ENCODE data around the gene ARHGEF4.

ARHGEF4 gene

DNA sequence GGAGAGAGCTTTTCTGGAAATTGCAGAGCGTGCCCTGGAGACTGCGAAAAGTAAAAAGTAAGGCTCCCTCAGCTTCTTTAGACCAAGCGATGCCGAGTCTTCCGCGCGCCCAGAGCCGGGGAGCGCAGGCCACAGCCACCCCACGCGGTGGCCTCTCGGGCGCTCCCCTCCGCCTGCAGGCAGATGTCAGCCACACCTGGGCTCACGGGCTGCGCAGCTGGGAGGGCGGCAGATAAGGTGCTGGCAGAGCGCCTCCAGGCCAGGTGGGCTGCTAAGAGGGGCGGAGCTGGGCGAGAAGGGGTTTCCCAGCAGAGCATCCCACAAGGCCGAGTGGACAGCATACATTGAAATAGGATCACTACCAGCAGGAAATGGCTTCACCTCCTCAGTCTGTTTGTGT lies 81.7 kb downstream of the ARHGEF4 start:
- TF ChIP-seq CTBP1 (IDR thresholded peaks at IDR 0.05; ENCODE audit: borderline replicate concordance) (no peak), TARDBP (IDR thresholded peaks at IDR 0.05) (no peak), L3MBTL2 (conservative IDR thresholded peaks at IDR 0.05) (no peak), FOXM1 (IDR thresholded peaks at IDR 0.05; ENCODE audit: borderline replicate concordance) (no peak), FOXA1 (IDR thresholded peaks at IDR 0.05) (no peak), ZNF384 (IDR thresholded peaks at IDR 0.05) (no peak), NFRKB (IDR thresholded peaks at IDR 0.05) (no peak), ARNT (IDR thresholded peaks at IDR 0.05) (no peak), SP1 (IDR thresholded peaks at IDR 0.05) (no peak), SUZ12 (IDR thresholded peaks at IDR 0.05) (no peak), FOXK2 (IDR thresholded peaks at IDR 0.05) (no peak), BHLHE40 (IDR thresholded peaks at IDR 0.05; ENCODE audit: borderline replicate concordance) (no peak), ELF4 (IDR thresholded peaks at IDR 0.05) (no peak), HDGF (IDR thresholded peaks at IDR 0.05; ENCODE audit: borderline replicate concordance) (no peak), LEF1 (IDR thresholded peaks at IDR 0.05; ENCODE audit: borderline replicate concordance) (no peak)
- TF ChIP-seq, protein P1, sequence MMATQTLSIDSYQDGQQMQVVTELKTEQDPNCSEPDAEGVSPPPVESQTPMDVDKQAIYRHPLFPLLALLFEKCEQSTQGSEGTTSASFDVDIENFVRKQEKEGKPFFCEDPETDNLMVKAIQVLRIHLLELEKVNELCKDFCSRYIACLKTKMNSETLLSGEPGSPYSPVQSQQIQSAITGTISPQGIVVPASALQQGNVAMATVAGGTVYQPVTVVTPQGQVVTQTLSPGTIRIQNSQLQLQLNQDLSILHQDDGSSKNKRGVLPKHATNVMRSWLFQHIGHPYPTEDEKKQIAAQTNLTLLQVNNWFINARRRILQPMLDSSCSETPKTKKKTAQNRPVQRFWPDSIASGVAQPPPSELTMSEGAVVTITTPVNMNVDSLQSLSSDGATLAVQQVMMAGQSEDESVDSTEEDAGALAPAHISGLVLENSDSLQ (IDR thresholded peaks at IDR 0.05) = no peak
- DNase-seq (ENCODE audit: extremely low spot score) = no peak
- CTCF ChIA-PET = no interaction called here
- POLR2A ChIA-PET = no interaction called here

DNA sequence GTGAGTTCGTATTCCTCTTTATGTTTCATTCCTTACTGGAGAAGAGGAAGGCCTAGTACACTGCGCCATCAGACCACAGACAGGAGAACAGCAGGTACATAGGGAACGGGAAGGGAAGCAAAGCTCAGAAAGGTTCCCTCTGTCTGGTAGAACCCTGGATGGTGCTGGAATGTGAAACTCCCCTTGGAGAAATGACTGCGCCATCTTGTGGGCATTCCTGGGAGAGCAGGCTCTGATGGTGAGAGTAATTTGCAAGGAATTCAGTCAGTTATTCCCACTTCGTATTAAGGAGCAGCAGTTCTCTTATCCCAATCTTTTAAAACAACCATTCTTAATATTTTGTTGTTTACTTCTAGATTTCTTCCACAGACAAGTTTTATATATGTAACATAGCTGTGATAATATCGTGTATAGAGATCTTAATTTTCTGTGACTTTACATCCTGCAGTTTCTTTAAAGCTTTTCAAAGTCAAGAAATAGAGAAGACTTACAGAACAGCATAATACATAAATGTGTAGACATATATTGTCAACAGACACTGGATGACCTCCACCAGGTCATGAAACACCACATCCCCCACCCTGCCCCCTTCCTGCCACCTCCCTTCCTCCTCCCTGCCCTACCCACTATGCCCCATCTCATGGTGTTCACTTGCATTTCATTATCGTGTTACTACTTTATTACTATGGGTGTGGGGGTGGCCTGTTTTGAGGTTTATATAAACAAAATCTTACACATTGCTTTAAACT lies 83.9 kb downstream of the ARHGEF4 start:
- CTCF ChIA-PET = interaction anchor here (0.7 to 1.5 kb wide), 2 partner anchors 23 to 123 kb away, joined by 3 to 12 read pairs; no protein-coding TSS in a partner anchor
- DNase-seq (ENCODE audit: extremely low spot score) = peak; percentile 78
- POLR2A ChIA-PET = no interaction called here
- no peak for TF ChIP-seq L3MBTL2 (conservative IDR thresholded peaks at IDR 0.05)
- no peak for TF ChIP-seq SUZ12 (IDR thresholded peaks at IDR 0.05)
- no peak for TF ChIP-seq ELF4 (IDR thresholded peaks at IDR 0.05)
- no peak for TF ChIP-seq CTBP1 (IDR thresholded peaks at IDR 0.05; ENCODE audit: borderline replicate concordance)
- no peak for TF ChIP-seq FOXM1 (IDR thresholded peaks at IDR 0.05; ENCODE audit: borderline replicate concordance)

DNA sequence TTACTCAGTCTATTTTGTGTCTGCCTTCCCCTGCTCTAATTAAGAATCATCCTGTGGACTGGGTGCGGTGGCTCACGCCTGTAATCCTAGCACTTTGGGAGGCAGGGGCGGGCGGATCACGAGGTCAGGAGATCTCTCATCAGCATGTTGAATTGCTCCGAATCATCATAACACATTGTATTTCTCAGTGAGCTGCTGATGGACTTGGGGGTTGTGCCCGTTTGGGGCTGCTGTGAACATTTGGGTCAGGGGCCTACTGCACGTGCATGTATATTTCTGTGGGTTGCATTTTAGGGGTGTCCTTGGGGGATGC lies 84.4 kb downstream of the ARHGEF4 start:
- ChIA-PET CTCF (interaction anchor here (0.7 to 1.5 kb wide), 2 partner anchors 22 to 123 kb away, joined by 3 to 12 read pairs; no protein-coding TSS in a partner anchor), POLR2A (no interaction called here)
- TF ChIP-seq HDGF (IDR thresholded peaks at IDR 0.05; ENCODE audit: borderline replicate concordance) = no peak
- no peak for TF ChIP-seq BHLHE40 (IDR thresholded peaks at IDR 0.05; ENCODE audit: borderline replicate concordance)
- TF ChIP-seq FOXK2 (IDR thresholded peaks at IDR 0.05) = no peak
- no peak for TF ChIP-seq NFRKB (IDR thresholded peaks at IDR 0.05)
- TF ChIP-seq, protein P1 (IDR thresholded peaks at IDR 0.05) = no peak
- TF ChIP-seq LEF1 (IDR thresholded peaks at IDR 0.05; ENCODE audit: borderline replicate concordance) = no peak
- no peak for TF ChIP-seq ARNT (IDR thresholded peaks at IDR 0.05)
- no peak for TF ChIP-seq L3MBTL2 (conservative IDR thresholded peaks at IDR 0.05)
- TF ChIP-seq ZNF384 (IDR thresholded peaks at IDR 0.05) = no peak
- no peak for TF ChIP-seq FOXA1 (IDR thresholded peaks at IDR 0.05)
- no peak for TF ChIP-seq SUZ12 (IDR thresholded peaks at IDR 0.05)
- no peak for TF ChIP-seq CTBP1 (IDR thresholded peaks at IDR 0.05; ENCODE audit: borderline replicate concordance)
- no peak for TF ChIP-seq FOXM1 (IDR thresholded peaks at IDR 0.05; ENCODE audit: borderline replicate concordance)
- TF ChIP-seq TARDBP (IDR thresholded peaks at IDR 0.05) = no peak
- no peak for TF ChIP-seq SP1 (IDR thresholded peaks at IDR 0.05)
- no peak for TF ChIP-seq ELF4 (IDR thresholded peaks at IDR 0.05)

DNA sequence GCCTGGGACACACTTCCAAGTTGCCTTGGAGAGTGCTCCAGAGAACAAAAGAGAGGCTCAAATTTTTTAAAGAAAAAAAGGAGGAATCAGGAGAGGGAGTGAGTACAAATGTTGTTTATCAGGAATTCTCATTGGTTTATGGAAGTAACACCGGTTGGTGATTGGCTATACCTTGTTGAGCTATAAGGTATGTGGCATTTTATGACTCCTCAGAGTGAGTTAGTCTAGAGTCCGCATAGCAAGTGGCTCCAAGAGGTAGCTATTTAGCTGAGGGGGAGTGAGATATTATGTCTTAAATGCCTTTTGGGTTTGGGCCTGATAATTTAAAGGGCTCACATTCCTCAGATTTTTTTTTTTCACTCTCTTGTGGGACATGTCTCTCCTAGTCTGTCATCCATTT lies 85.7 kb downstream of the ARHGEF4 start:
- ChIA-PET POLR2A (no interaction called here), CTCF (interaction anchor here (0.6 kb wide), 1 partner anchor 125 kb away, joined by 3 read pairs; no protein-coding TSS in a partner anchor)
- TF ChIP-seq FOXK2 (IDR thresholded peaks at IDR 0.05) (no peak), NFRKB (IDR thresholded peaks at IDR 0.05) (no peak), FOXM1 (IDR thresholded peaks at IDR 0.05; ENCODE audit: borderline replicate concordance) (no peak), CTBP1 (IDR thresholded peaks at IDR 0.05; ENCODE audit: borderline replicate concordance) (no peak), LEF1 (IDR thresholded peaks at IDR 0.05; ENCODE audit: borderline replicate concordance) (no peak)
- DNase-seq (ENCODE audit: extremely low spot score) = no peak

More for the DNA sequence above, 84.4 kb downstream of the ARHGEF4 start:
- DNase-seq (ENCODE audit: extremely low spot score) = no peak

DNA sequence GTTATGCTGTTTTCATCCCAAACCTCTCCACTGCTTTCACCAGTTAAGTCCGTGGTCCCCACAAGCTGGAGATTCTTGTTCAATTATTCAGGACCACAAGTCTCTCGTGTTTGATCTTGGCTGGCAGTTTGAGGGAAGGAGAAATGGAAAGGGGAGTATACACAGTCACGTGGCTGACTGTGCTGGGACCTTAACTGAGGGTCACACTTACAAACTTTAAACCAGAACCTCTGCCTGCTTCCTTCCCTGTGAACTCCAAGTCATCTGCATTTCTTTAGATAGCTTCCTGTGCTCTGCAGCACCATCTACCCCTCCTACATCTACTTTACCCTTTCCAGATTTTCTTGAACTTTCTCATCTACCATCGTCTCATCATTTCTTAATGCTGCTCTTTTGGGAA lies 91.7 kb downstream of the ARHGEF4 start:
- POLR2A ChIA-PET = no interaction called here
- no peak for DNase-seq (ENCODE audit: extremely low spot score)
- CTCF ChIA-PET = no interaction called here
- TF ChIP-seq FOXK2 (IDR thresholded peaks at IDR 0.05) = no peak
- no peak for TF ChIP-seq SUZ12 (IDR thresholded peaks at IDR 0.05)
- TF ChIP-seq ZNF384 (IDR thresholded peaks at IDR 0.05) = no peak
- TF ChIP-seq ELF4 (IDR thresholded peaks at IDR 0.05) = no peak
- no peak for TF ChIP-seq L3MBTL2 (conservative IDR thresholded peaks at IDR 0.05)
- no peak for TF ChIP-seq CTBP1 (IDR thresholded peaks at IDR 0.05; ENCODE audit: borderline replicate concordance)

DNA sequence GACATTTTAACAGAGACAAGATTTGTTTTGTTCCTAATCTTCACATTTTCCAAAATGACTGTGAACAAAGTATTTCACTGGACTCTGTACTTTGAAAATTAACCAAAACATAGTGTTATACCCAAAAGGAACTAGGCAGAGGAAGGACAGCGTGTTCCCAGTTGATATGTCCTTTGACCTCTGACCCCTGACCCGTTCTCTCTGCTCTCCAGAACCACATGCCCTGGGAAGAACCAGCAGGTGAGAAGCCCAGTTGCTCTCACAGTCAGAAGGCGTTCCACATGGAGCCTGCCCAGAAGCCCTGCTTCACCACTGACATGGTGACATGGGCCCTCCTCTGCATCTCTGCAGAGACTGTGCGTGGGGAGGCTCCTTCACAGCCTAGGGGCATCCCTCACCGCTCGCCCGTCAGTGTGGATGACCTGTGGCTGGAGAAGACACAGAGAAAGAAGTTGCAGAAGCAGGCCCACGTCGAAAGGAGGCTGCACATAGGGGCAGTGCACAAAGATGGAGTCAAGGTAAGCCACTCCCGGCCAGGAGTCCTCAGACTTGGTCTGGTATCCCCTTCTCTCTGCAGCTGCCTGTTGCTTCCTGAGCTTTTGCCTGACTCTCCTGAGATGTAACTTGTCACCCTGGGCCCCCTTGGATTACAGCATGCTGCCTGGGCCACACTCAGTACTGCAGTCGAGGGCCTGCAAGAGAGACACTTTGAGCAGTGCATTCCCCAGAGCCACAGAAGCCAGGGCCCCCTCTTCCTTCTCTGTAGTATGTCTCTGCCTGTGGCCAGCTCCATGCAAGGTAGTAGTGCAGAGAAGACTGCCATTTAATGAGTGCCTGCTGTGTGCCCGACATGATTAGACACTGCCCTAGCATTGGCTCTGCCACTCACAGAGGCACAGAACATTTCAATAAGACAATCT lies 94.3 kb downstream of the ARHGEF4 start:
- no peak for DNase-seq (ENCODE audit: extremely low spot score)
- CTCF ChIA-PET = no interaction called here
- POLR2A ChIA-PET = no interaction called here
- TF ChIP-seq BHLHE40 (IDR thresholded peaks at IDR 0.05; ENCODE audit: borderline replicate concordance) (no peak), FOXK2 (IDR thresholded peaks at IDR 0.05) (no peak), L3MBTL2 (conservative IDR thresholded peaks at IDR 0.05) (no peak), SP1 (IDR thresholded peaks at IDR 0.05) (no peak), FOXM1 (IDR thresholded peaks at IDR 0.05; ENCODE audit: borderline replicate concordance) (no peak), SUZ12 (IDR thresholded peaks at IDR 0.05) (no peak), ELF4 (IDR thresholded peaks at IDR 0.05) (no peak), CTBP1 (IDR thresholded peaks at IDR 0.05; ENCODE audit: borderline replicate concordance) (no peak)
- TF ChIP-seq, protein P1 (IDR thresholded peaks at IDR 0.05) = no peak

Data from HEK293T (cell line).